ENCODE measurements around the gene AGA. TPM values are rescaled to one million over a fixed set of nuclear protein-coding genes. Genes with fewer than 3 reads are reported as not detected.

AGA gene
- total and polyA plus RNA-seq, 2 of the 4 experiments (the other 2 are of a cell fraction): 26.3 to 38.5 TPM

DNA sequence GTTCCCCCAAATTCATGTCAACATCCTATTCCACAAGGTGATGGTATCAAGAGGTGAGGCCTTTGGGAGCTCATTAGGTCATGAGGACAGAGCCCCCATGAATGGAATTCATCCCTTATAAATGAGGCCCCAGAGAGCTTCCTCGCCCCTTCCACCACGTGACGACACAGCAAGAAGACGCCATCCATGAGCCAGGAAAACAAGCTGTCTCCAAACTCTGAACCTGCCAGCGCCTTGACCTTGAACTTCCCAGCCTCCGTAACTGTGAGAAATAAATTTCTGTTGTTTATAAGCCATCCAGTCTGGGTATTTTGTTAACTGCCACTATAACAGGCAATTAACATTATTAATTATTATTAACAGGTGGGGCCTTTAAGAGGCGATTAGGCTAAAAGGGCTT lies 5.8 kb downstream of the AGA start:
- H3K27me3 ChIP-seq (ENCODE audit: control insufficient read depth, insufficient read depth, low read length): no peaks in the 10 kb centered on the region
- H4K5ac ChIP-seq (ENCODE audit: low read depth, low read length): no peak overlapping the region
- H3K4ac ChIP-seq (ENCODE audit: low read depth, low read length): no peak overlapping the region
- no peak overlapping the region for H3K9ac ChIP-seq (ENCODE audit: low read depth, low read length)
- no peak overlapping the region for H3K14ac ChIP-seq (replicated peaks; ENCODE audit: low read depth, low read length)
- 100% methylated on average over 1 of the region's 7 CpGs; no CpG with 5 or more reads in 1 of the 2 experiments for WGBS, 2 experiments (ENCODE audit: extremely low coverage in 2 of 2, insufficient read length in 1 of 2)
- H3K79me1 ChIP-seq (ENCODE audit: low read depth in 1 of 2, low read length in 2 of 2): peaks cover 7 to 8% of the 10 kb centered on the region in 2 experiments; a peak in 3 of 4 replicates
- no peak overlapping the region for H3K4me2 ChIP-seq (ENCODE audit: low read depth, low read length)
- no peak overlapping the region for H3K4me3 ChIP-seq (ENCODE audit: insufficient read depth, low read depth, low read length)
- H4K91ac ChIP-seq (ENCODE audit: insufficient read depth, low read depth, low read length): no peak overlapping the region
- H2AK5ac ChIP-seq (ENCODE audit: low read depth, low read length): no peak overlapping the region
- H2BK5ac ChIP-seq (ENCODE audit: low read depth, low read length, poor library complexity, severe bottlenecking): no peak overlapping the region
- no peak for ATAC-seq (ENCODE audit: low read depth)
- H3K18ac ChIP-seq (ENCODE audit: low read depth, low read length): no peak overlapping the region
- no peak overlapping the region for H2BK20ac ChIP-seq (ENCODE audit: low read depth, low read length)
- H3K36me3 ChIP-seq (ENCODE audit: control insufficient read depth, insufficient read depth, low read length): 0 out of 2 replicates have a peak, but pooled peaks cover 2% of the 10 kb centered on the region
- no peak for DNase-seq
- dilution Hi-C loops (cut with HindIII; ENCODE audit: low sequenced_read_pairs, unreplicated experiment) (no loop called here), in situ Hi-C loops (cut with MboI; ENCODE audit: low sequenced_read_pairs) (no loop called here), intact Hi-C loops (cut with micrococcal nuclease) (no loop called here)
- no peaks in the 10 kb centered on the region for H3K9me3 ChIP-seq (ENCODE audit: control insufficient read depth, insufficient read depth, low read length)
- BruUV-seq (replicated peaks): no TSS peak
- H3K9me1 ChIP-seq (ENCODE audit: insufficient read depth, low read length): peaks cover 3% of the 10 kb centered on the region
- no peak overlapping the region for H2AFZ ChIP-seq (replicated peaks; ENCODE audit: low read length, poor library complexity)
- POLR2A ChIA-PET (ENCODE audit: unreplicated experiment): no interaction called here
- H3K56ac ChIP-seq (ENCODE audit: extremely low read depth, insufficient read depth, low read length): no peak overlapping the region
- no peak overlapping the region for H4K8ac ChIP-seq (ENCODE audit: low read depth in 2 of 2, low read length in 2 of 2)
- H2BK120ac ChIP-seq (ENCODE audit: low read depth, low read length): no peak overlapping the region
- no peak overlapping the region for H2AK9ac ChIP-seq (replicated peaks; ENCODE audit: low read depth, low read length, poor library complexity)
- CTCF ChIA-PET: interaction anchor here (0.8 kb wide), 1 partner anchor 27 kb away, joined by 3 read pairs; no protein-coding TSS in a partner anchor
- no peak overlapping the region for H2BK15ac ChIP-seq (ENCODE audit: low read depth, low read length)
- H3K23ac ChIP-seq (ENCODE audit: low read depth, low read length): no peak overlapping the region
- no peak overlapping the region for H3K27ac ChIP-seq (ENCODE audit: insufficient read depth, low read length)
- H4K20me1 ChIP-seq (ENCODE audit: insufficient read depth, low read length): no peaks in the 10 kb centered on the region
- H3K4me1 ChIP-seq (ENCODE audit: control insufficient read depth, insufficient read depth, low read length): peaks cover 5% of the 10 kb centered on the region; the same call in 1 of the 2 replicates
- TF ChIP-seq RAD21 (IDR thresholded peaks at IDR 0.05; ENCODE audit: low read length) (no peak), CEBPB (IDR thresholded peaks at IDR 0.05; ENCODE audit: low read depth, low read length) (no peak), MAFK (IDR thresholded peaks at IDR 0.05; ENCODE audit: low read depth, low read length) (no peak), POLR2A (IDR thresholded peaks at IDR 0.05; ENCODE audit: low read depth, low read length) (no peak), RCOR1 (IDR thresholded peaks at IDR 0.05; ENCODE audit: insufficient replicate concordance, low read length) (no peak), BHLHE40 (IDR thresholded peaks at IDR 0.05; ENCODE audit: low read depth, low read length) (no peak), FOS (IDR thresholded peaks at IDR 0.05; ENCODE audit: low read depth, low read length) (no peak), MAZ (IDR thresholded peaks at IDR 0.05; ENCODE audit: borderline replicate concordance, low read depth, low read length) (no peak), RFX5 (IDR thresholded peaks at IDR 0.05; ENCODE audit: low read depth, low read length) (no peak), USF2 (IDR thresholded peaks at IDR 0.05; ENCODE audit: low read depth, low read length) (no peak), ELK1 (IDR thresholded peaks at IDR 0.05; ENCODE audit: borderline replicate concordance, low read depth, low read length) (no peak), CHD1 (IDR thresholded peaks at IDR 0.05; ENCODE audit: low read depth, low read length) (no peak), SMC3 (IDR thresholded peaks at IDR 0.05; ENCODE audit: low read depth, low read length) (no peak), CTCF (conservative IDR thresholded peaks at IDR 0.05; ENCODE audit: low read depth, low read length) (no peak), NFE2L2 (IDR thresholded peaks at IDR 0.05; ENCODE audit: low read depth, low read length) (no peak), MXI1 (IDR thresholded peaks at IDR 0.05; ENCODE audit: borderline replicate concordance, low read depth, low read length) (no peak)
